Stimulated activated CD4-positive, alpha-beta T cell treated with anti-CD3 and anti-CD28 coated beads, Interleukin-4, amount 100 ng/mL, for 1 hour (primary cell): Measurements from ENCODE around the gene ELOVL6.
A peak's percentile ranks its signal among the peaks of the same experiment; 100 is the strongest.
"Not testable (repeated sequence)": the region's sequence is repeated elsewhere in the genome, so short reads cannot be mapped to it uniquely, and the experiment has no call there.

ENCODE experiments used
- DNase-seq: peaks from one replicate; pipeline ENCODE4 v3.0.0-alpha.2; 2020

The ELOVL6 gene

DNA sequence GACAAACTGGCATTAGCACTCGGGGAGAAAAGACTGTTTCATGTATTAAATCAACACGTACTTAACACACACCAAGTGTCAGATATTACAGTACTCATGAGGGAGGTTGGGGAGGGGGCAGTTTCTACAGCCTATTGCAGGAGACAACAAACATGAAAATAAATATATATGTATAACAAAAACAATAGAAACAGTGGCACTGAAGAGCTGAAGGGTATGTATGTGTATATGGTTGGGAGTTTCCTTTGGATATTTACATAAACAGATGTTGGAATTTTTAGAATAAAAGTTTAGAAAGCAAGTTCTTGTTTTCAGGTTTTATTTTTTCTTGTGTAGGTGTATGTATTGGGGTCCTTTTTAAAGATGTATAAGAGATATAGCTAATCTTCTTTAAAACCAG, 133.5 kb downstream of the ELOVL6 start:
- DNase-seq, result no peak

DNA sequence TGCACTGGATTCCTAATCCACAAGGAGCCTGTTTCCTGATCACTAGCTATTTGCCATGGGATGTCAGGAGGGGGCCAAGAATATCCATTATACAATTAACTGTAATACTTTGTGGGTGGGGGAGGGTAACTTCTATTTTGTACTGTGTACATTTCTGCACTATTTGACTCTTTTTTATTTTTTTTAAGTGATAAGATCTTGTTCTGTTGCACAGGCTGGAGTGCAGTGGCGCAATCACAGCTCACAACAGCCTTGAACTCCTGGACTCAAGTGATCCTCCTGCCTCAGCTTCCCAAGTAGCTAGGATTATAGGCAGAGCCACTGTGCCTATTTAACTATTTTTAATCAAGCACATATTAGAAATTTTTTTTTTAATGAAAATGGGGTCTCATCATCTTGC, 134.1 kb downstream of the ELOVL6 start:
- DNase-seq, result no peak

DNA sequence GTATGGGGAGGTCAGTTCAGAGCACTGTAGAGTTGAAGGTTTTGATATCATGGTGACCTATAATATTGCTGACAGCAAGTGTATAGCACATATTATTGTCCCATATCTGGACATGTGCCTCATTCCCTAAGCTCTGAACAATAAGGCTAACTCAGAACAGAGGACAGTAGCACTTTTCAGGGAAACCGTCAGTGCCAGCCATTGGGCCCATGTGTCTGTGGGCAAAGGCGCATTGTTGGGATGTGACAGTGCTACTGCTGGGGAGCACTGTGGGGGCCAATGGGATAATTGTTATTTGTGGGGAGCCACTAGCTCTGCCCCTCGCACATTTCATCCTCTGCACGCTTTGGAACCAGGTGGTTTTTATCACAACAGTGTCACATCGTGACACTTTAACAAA, 136.2 kb downstream of the ELOVL6 start:
- DNase-seq, result no peak

DNA sequence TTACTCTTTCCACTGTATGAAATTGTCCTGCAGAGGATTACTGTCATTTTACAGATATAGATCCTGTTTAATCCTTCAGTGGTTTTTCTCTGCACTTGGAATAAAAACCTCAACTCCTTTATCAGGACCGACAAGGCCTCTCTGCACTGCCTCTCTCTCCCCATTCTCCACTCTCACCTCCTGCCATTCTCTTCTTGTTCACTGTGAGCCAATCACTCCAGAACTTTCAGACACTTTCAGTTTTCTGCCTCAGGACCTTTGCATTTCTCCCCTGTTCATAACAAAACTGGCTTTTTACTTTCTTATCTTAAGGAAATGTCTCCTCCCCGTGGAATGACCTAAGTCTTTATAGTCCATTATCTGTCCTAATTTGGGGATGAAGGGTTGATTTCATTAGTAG, 137.3 kb downstream of the ELOVL6 start:
- DNase-seq, result no peak

DNA sequence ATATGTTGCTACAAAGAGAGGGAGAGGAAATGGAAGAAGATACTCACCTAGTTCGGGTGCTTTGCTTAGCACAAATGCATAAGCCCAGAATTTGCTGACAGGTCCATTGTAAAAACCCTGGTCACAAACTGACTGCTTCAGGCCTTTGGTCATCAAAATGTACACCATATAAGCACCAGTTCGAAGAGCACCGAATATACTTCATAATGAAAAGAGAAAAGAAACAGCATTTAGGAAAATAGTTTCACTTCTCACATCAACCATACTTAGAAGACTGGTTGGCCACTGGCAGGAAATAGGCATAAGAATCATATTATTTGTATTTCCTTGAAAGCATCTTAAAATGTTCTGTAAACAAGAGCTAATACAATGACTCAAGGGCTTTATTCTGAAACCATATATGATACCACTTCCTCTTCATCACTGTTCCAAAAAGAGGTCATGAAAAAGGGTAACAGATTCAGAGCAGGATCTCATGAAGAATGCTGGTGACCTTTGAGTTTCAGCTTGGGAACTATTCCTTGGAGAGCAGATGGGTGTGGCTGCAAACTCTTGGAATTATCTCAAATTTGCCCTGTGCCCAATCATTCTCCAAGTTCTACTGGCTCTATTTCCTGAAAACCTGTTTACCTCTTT, 138.7 kb downstream of the ELOVL6 start:
- DNase-seq, result no peak

DNA sequence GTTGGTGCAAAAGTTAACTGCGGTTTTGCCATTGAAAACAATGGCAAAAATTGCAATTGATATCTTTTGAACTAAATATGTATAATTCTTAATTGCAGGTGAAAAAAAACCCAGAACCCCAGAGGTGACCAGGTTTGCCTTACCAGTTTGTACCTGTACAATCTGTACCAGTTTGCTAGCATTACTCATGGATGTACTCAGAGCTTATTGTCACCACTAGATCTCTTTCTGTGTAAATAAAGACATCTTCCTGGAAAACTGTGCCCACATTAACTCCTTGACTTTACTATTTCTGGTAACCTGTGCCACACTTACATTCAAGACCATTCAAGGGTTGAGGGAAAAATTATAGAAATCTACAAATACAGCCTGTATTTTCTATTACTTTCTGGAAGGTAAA, 139.7 kb downstream of the ELOVL6 start:
- no peak for DNase-seq

DNA sequence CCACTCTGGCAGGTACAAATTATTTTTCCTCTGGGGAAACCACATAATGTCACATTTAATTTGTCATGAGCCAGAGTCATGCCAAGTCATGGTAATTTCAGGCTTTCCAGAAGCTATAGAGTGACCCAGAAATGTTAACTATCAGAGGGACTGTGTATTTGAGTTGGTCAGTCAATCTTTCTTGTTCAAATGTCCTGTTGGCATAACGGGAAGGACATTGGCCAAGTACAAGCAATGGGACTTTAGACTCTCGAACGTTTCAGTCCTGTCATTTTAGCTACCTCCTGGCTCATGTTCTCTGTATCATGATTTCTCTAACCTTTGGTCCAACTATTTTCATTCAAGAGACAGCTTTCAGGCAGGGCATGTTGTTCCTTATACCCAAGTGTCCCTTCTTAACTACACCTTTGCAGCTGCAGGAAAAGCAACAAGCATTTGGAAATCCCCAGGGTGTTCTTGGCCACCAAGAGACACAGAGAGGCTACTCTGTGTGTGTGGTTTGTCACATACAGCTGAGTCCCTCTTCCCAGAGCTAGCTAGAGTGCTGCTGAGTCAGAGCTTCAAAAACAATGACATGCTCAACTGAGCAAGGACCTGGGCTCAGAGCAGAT, 143.2 kb downstream of the ELOVL6 start:
- DNase-seq, result no peak

DNA sequence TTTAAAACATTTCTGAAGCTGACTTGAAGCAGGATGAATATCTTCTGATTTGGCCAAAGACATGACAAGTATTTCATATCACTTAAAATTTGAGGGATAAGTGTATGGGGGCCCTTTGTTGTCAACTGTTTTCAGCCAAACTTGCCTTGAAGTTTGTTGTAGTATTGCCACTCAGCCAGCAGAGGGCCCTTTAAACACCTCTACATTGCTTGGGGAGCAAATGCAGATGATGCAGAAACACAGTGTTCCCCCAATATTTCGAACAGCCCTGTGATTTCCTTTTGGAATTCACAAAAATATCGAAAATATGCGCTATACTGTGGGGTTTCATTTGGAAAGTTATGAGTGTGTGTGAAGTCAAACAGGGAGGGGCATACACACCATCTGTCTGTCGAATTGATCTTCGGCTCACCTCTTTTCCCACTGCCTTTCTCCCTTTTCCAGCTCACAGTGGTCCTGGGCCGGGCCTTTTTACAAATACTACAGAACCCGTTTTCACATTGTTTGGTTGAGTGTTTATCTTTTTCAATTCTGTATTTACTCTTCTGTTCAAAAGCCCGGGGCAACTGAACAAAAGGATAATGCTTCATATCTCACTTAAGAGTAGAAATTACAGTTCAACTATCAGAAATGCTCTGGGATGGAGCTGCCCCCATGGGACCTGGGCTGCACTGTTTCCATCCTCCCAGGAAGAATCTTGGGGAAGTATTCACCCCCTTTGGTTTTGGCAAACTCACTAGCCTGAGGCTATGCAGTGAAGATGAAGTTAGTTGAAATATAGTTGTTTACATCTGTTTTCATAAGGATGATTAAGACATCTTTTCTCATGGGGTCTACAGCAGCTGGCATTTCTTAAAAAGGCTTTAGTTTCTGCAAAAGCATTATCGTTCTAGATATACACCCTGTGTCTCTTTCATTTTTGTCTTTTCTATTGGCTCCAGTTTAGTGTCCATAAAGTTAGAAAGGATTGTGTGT, 148.2 kb downstream of the ELOVL6 start:
- DNase-seq, result peak; percentile 43

DNA sequence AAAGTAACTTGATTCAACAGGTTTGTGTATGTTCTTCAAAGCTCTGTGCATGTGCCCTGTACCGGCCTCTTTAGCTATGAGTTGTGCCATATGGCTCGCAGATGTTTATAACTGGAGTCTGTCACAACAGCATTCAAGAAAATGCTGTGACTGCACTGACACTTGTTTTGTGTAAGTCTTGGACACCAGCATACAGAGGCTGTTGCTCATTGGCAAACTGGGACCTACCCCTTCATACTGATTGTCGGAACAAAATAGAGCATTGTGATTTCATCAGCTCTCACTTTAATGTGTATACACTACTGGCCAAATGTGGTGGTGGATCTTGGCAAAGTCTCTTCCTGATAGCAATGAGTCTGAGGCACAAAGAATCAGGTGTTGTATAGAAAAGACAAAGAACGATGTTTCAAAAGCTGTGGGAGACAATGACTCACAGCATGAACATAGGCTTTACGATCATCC, 151.8 kb downstream of the ELOVL6 start:
- no peak for DNase-seq

DNA sequence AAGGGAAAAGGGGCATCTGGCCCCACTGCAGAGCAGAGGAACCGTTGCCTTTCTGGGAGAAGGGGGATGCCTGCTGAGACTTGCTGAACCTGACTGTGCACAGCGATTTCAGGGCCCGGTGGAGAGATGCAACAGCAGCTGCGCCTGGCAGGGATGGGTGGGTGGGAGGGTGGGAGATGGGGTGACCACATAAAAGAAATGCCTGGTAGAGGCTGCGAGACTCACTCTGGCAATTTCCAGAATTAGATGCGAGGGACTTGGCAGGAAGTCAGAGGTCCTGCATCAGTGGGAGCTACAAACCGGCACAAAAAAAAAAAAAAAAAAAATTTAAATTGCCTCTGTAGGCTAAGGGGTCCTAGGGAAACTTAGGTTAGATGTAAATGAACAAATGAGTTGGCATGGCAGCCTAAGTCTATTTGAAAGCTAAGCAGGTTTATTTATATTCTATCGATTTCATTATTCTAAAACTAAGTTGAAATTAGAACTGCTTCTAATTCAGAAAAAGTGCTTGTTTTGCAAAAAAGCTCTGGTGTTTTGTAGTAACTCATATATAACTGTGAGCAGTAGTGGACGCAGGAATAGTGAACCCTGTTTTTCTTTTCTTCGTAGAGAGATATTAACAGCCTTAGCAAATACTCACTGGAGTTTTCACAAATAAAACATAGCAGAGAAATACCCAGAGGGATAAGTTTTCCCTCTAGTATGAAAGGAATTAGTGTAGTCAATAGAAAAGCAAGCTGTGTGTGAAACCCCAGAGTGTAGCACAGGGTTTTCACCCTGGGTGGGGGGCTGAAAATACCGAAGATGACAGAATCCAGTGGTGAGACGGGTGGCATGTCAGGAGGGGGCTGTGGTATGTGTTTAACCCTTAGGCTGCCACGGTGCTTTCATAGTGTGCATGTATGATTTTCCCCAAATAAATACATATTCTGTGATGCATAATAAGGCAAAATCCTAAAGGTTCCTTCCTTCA, 155.6 kb downstream of the ELOVL6 start:
- no peak for DNase-seq

DNA sequence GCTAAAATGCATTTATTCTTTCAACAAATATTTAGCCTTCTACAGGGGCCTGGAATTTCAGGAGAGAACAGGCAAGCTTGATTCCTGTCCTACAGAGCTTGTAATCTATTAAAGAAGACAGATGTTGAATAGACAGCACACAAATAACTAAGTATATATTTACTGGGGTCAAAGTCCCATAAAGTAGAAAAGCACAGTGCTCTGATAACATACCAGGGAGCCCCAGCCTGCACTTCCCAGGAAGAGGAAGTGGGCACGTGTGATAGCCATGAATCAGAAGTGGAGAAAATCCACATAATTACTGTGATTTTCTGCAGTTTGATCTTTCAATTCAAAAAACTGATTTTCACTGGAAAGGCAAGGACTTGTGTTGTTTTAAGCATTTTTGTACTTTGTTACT, 156.7 kb downstream of the ELOVL6 start:
- no peak for DNase-seq

DNA sequence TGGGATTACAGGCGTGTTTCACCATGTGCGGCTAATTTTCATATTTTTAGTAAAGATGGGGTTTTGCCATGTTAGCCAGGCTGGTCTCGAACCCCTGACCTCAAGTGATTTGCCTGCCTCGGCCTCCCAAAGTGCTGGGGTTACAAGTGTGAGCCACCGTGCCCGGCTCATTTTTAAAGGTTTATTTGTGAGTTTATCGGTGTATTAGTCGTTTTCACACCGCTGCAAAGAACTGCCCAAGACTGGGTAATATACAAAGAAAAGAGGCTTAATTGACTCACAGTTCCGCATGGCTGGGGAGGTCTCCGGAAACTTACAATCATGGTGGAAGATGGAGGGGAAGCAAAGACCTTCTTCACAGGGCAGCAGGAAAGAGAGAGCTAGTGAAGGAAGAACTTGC, 159.3 kb downstream of the ELOVL6 start:
- not testable (repeated sequence) for DNase-seq

DNA sequence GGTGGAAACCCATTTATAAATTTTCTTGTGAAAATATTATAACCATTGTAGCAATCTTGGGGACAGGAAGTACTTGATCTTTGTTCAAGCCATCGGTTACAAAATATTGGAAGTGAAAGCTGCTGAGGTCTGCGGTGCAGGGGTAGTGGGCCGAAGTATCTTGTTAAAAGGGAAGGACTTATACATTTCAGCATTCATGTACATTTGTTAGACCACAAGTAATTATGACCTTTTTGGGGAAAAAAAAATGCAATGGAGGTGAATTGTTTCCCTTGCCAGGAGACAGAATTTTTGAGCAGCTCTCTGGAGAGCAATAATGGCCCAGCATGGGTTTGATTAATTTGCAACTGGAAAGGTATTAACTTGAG, 164.4 kb downstream of the ELOVL6 start:
- no peak for DNase-seq

DNA sequence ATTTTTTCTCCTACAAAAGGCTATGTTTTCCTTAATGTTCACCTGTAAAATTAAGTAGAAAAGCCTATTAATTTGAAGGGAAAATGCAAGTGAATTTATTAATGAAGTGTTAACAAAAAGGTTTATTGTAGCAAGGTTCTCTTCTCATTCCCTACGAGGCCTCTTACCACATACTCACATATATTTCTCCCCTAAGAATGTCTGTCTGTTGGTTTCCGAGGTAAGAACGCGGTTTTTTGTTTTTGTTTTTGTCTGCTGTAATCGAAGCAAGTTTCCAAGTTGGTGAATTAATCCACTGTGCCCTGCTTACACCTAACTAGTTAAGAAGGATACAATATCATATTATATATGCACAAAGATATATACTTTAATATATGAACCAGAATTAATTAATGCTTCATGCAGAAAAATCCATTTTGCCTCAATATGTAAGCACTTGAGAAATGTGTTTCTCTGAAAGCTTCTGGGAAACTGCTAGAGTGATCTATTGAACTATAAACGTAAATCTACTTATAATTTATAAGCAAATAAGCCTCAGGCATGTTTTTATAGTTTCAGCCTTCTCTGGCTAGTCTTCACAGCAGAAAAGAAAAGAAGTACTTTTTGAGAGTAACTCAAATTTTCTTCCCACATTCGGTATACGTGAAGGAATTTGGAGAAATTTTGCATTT, 164.9 kb downstream of the ELOVL6 start:
- no peak for DNase-seq

DNA sequence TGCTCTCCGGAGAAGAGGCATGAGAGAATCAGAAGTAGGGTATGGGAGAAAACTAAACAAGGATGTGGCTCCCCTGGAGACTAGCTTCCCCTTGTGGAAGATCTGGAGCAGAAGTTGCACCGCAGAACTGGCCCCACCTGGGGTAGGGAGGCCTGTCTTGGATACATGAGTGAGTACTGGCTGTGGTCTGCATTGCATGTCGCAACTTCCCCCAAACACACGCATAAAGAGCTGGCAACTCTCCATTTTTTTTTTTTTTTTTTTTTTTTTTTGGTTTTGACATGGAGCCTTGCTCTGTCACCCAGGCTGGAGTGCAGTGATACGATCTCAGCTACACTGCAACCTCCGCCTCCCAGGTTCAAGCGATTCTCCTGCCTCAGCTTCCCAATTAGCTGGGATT, 165.8 kb downstream of the ELOVL6 start:
- DNase-seq, result no peak

DNA sequence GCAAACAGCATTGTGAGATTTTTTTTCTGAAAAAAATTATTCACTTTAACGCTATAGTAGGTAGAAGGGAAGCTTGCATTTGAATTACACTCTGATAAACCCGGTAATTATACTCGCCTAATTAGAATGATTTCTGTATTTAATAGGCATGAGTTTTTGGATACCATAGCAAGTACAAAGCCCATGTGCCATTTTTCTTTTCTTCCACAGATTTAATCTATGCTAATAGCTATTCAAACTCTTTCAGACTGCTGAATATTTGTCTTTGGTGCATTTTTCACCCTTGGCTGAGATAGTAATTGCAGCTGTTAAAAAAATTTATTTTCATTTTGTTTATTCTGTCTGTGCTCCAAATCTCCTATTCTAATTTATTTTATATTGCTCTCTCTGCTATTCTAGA, 172.7 kb downstream of the ELOVL6 start:
- no peak for DNase-seq

DNA sequence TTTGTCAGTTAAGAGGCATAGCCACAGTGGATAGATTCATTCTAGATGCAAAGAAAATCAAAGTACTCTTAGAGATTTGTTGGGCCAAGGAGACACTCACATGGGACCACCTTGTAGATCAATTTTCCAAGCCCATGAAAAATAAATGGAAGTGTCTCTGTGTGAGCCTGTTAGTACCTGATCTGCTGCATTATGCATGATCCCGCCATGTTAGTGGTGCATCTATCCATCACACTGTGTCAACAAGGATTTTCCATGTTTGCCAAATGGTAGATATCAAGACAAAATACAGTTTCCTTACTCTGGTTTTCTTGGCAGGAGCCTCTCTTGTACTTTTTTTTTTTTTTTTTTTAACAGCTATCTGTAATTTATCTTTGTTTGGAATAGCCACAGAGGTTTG, 173.4 kb downstream of the ELOVL6 start:
- no peak for DNase-seq

DNA sequence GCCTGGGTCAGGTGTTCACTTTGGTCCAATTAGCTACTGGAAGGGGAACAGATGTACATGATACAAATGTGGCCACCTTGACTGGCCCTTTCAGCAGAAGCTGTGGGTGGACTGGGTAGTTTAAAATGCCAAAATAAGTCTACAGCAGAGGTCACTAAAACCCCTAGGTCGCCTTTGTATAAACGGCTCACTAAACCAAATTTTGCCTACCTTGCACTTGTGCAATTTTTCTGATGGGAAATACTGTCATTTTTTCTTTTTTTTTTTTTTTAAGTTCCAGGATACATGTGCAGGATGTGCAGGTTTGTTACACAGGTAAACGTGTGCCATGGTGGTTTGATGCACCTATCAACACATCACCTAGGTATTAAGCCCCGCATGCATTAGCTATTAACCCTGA, 176.0 kb downstream of the ELOVL6 start:
- no peak for DNase-seq

DNA sequence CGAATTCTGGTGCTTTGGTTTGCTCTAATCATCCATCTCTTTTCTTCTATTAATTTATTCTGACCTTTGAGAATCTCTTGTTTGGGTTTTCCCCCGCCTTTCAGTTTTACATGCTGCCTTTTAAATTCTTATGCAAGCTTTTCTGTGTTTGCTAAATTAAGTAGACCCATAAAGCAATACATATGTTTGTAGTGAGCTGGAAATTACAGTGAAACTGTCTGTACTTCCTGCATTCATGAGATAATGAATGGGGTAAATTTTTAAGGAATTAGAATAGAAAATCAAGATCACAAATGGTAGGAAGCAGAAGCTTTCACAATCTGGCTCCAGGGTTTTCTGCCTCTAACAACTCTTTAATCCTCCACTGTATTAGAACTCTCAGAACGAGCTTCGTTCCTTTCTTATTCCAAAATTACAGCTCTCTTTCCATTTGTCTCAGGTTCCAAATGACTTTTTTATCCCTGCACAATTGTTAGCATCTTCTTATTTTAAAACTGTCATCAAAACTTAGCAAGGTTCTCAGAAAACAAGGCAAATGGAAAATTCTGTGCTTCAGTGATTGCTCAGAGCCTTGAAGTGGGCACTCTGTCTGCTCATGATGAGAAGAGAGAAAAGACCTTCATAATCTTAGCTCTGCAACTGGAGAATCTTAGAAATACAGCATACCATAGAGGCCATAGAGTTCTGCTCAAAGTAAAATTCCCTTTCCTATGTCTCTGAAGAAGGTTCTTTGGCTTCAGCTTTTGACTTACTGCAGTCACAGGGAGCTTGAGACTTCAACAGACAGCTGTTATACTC, 177.6 kb downstream of the ELOVL6 start:
- no peak for DNase-seq

DNA sequence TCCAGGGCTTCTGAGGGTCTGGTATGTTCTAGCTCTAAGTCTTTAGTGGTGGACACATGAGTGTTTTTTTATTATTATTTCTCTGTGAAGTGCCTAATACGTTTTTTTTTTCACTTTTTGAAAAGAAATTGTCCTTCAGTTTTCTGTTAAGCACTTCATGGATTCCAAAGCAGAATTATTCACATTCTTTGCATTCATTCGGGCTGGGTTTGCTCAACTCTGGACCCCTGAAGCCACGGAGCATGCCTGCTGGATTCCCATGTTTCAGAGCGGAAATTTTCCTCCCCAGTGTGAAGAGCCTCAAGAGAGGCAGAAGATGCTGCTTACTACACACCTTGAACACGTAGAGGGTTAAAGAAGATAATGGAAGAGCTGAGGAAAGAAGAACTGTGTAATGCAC, 178.3 kb downstream of the ELOVL6 start:
- DNase-seq, result no peak

DNA sequence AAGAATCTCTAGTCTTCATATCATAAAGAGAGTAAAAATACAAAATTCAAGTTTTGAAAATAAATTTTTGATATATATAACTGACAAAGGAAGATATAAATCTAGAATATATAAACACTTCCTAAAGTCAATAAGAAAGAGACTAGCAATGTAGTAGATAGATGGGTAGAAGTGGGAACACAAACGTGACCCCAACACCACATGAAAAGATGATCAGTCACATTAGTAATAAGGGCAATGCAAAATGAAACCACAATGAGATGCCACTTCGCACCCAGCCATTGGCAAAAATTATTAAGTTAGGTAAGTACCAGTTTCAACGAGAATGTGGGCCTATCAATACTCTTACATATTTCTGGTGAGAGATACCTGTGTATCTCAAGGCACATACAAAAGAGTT, 179.3 kb downstream of the ELOVL6 start:
- no peak for DNase-seq
